GM12878 (cell line): Measurements from ENCODE around the gene NFE2L3. TPM values are rescaled to one million over a fixed set of nuclear protein-coding genes. Genes with fewer than 3 reads are reported as not detected.

Experiments
- BACH1 ChIP-seq: fragments of 450-650 bp; IDR thresholded peaks from 2 replicates; pipeline ENCODE4 v1.6.1; 2017; ENCODE audit warnings: mild to moderate bottlenecking, borderline replicate concordance
- BRCA1 ChIP-seq: IDR thresholded peaks from 2 replicates; pipeline ENCODE4 v1.6.1; 2011; ENCODE audit warnings: low read depth, low read length, improper control_type of control experiment
- CREM ChIP-seq: IDR thresholded peaks from 2 replicates; pipeline ENCODE4 v1.6.1; 2014; ENCODE audit warnings: antibody characterized with exemption, low read depth
- FOXM1 ChIP-seq: IDR thresholded peaks from 2 replicates; pipeline ENCODE4 v1.6.1; 2012; ENCODE audit warnings: low read depth, mild to moderate bottlenecking, inconsistent platforms, low read length, moderate library complexity
- HDAC6 ChIP-seq: fragments of 200-600 bp; sonication (generic); IDR thresholded peaks from one replicate; pipeline ENCODE4 v1.8.0; 2017; ENCODE audit warnings: antibody characterized with exemption; ENCODE audit not compliant: unreplicated experiment
- JUND ChIP-seq: IDR thresholded peaks from 2 replicates; pipeline ENCODE4 v1.6.1; 2012; ENCODE audit warnings: low read depth, mild to moderate bottlenecking, low read length, improper control_type of control experiment, moderate library complexity
- POU2F2 ChIP-seq: IDR thresholded peaks from 3 replicates; pipeline ENCODE4 v1.6.1; 2011; ENCODE audit warnings: low read depth, mild to moderate bottlenecking, low read length, borderline replicate concordance
- RAD51 ChIP-seq: fragments of 450-650 bp; IDR thresholded peaks from 2 replicates; pipeline ENCODE4 v1.6.1; 2016; ENCODE audit warnings: moderate library complexity, mild to moderate bottlenecking, inconsistent platforms
- RBBP5 ChIP-seq: fragments of 200-600 bp; sonication (generic); conservative IDR thresholded peaks from 2 replicates; pipeline ENCODE4 v1.6.1; 2016
- RELA ChIP-seq: fragments of 450-650 bp; IDR thresholded peaks from 2 replicates; pipeline ENCODE4 v1.8.0; 2014; ENCODE audit warnings: borderline replicate concordance; ENCODE audit not compliant: partially characterized antibody
- SIN3A ChIP-seq: IDR thresholded peaks from 2 replicates; pipeline ENCODE4 v1.6.1; 2012; ENCODE audit warnings: low read depth, low read length, improper control_type of control experiment
- SIX5 ChIP-seq: IDR thresholded peaks from 2 replicates; pipeline ENCODE4 v1.6.1; 2011; ENCODE audit warnings: mild to moderate bottlenecking, low read depth, low read length, moderate library complexity; ENCODE audit not compliant: severe bottlenecking
- YY1 ChIP-seq: IDR thresholded peaks from 2 replicates; pipeline ENCODE4 v1.6.1; 2011; ENCODE audit warnings: low read depth, mild to moderate bottlenecking, low read length
- ZNF207 ChIP-seq: fragments of 450-650 bp; IDR thresholded peaks from 2 replicates; pipeline ENCODE4 v1.6.1; 2014; ENCODE audit warnings: antibody characterized with exemption, mild to moderate bottlenecking, borderline replicate concordance
- polyA plus RNA-seq, 11 experiments: library from polyadenylated mRNA; depleted of rRNA in 4 of 11; unstranded in 6 of 11; stranded (reverse) in 5 of 11; fragments of >200 nt; fragmentation: Nextera tagmentation in 4 of 11; fragmentation: Illumina TruSeq in 1 of 11; extraction: Ambion mirVana in 4 of 11; extraction: Trizol in 1 of 11; gene quantifications; 1 replicate in 1 of 11; 2 replicates in 10 of 11; pipeline versions ENCODE4 v1.2.1 to v1.2.3, GENCODE V29; 2011 to 2016; ENCODE audit warnings: inconsistent platforms in 2 of 11, missing spikeins in 2 of 11, low read depth in 1 of 11
- total RNA-seq, 4 experiments: library from RNA; depleted of rRNA in 3 of 4; stranded (reverse); fragments of >200 nt in 3 of 4; fragmentation: Illumina TruSeq in 1 of 4; extraction: Trizol in 1 of 4; gene quantifications; 2 replicates each; pipeline versions ENCODE4 v1.2.1 to v1.2.3, GENCODE V29; 2013 to 2021
- TF ChIP-seq, protein P1 (sequence below): IDR thresholded peaks from 2 replicates; pipeline ENCODE4 v1.6.1; 2011; ENCODE audit warnings: borderline replicate concordance, low read depth, mild to moderate bottlenecking, moderate library complexity, low read length; ENCODE audit not compliant: insufficient read depth, poor library complexity, severe bottlenecking
- TF ChIP-seq, protein P2 (sequence below): fragments of 450-650 bp; formaldehyde crosslinking; IDR thresholded peaks from 2 replicates; pipeline ENCODE4 v1.5.0; 2022; ENCODE audit warnings: mild to moderate bottlenecking, missing genetic modification characterization
- TF ChIP-seq, protein P3 (sequence below): IDR thresholded peaks from 2 replicates; pipeline ENCODE4 v1.6.1; 2011; ENCODE audit warnings: borderline replicate concordance, low read depth, mild to moderate bottlenecking, moderate library complexity, mixed read lengths, low read length; ENCODE audit not compliant: insufficient read depth; ENCODE audit errors: extremely low read length
- TF ChIP-seq, protein P4 (sequence below): fragments of 450-650 bp; IDR thresholded peaks from 2 replicates; pipeline ENCODE4 v1.6.1; 2018; ENCODE audit warnings: borderline replicate concordance, mild to moderate bottlenecking; ENCODE audit not compliant: partially characterized antibody
- TF ChIP-seq, protein P5 (sequence below): fragments of 450-650 bp; IDR thresholded peaks from 2 replicates; pipeline ENCODE4 v1.6.1; 2017; ENCODE audit warnings: mild to moderate bottlenecking, low read depth, inconsistent platforms; ENCODE audit not compliant: poor library complexity, severe bottlenecking

The NFE2L3 gene
- total and polyA plus RNA-seq, 10 of the 15 experiments (the other 5 are each of a cell fraction or from before 2014, with no cell fraction given) = 4.4 to 34.9 (median 13.0) TPM

DNA sequence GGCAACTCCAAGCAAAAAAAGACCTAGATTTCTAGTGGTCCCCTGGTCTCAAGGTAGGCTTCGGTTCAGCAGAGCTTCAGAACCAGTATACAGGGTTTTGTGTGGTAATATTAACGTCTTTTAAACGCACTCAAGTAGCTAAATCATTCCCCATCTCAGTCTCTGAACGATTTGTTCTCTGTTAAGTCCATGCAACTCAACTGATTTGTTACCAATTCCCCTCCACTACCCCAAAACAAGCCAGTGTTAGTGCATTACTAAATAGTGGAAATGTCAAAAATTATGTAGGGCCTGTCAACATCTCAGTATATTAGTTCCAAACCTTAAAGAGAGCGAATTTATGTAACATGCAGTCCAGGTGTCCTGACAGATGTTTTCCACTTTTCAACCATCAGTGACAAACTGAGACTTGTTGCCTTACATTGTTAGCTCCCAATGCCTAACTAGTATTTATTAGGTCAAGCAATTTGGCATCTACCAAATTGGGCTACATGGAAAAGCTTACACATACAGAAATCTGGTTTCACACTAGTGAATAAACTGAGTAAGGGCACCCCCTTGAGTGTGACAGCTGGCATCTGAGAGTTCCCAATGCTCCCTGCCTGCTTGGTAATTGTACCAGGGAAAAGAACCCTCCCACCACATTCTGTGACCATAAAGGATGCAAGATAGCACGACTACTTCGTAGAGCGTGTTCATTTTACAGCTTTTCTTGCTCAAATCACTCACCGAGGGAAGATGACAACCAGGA lies 36.4 kb downstream of the NFE2L3 start (continued):
- TF ChIP-seq CREM (no peak; the same call in 1 of the 2 replicates), RAD51 (no peak), FOXM1 (peak; percentile 36), SIX5 (no peak), JUND (no peak), RBBP5 (no peak), ZNF207 (no peak), YY1 (no peak), BACH1 (peak; percentile 89), HDAC6 (peak; percentile 68), BRCA1 (no peak), SIN3A (no peak), POU2F2 (peak; percentile 69; the same call in 1 of the 3 replicates), RELA (no peak)
- TF ChIP-seq, protein P1, sequence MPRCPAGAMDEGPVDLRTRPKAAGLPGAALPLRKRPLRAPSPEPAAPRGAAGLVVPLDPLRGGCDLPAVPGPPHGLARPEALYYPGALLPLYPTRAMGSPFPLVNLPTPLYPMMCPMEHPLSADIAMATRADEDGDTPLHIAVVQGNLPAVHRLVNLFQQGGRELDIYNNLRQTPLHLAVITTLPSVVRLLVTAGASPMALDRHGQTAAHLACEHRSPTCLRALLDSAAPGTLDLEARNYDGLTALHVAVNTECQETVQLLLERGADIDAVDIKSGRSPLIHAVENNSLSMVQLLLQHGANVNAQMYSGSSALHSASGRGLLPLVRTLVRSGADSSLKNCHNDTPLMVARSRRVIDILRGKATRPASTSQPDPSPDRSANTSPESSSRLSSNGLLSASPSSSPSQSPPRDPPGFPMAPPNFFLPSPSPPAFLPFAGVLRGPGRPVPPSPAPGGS = peak; percentile 45
- TF ChIP-seq, protein P2, sequence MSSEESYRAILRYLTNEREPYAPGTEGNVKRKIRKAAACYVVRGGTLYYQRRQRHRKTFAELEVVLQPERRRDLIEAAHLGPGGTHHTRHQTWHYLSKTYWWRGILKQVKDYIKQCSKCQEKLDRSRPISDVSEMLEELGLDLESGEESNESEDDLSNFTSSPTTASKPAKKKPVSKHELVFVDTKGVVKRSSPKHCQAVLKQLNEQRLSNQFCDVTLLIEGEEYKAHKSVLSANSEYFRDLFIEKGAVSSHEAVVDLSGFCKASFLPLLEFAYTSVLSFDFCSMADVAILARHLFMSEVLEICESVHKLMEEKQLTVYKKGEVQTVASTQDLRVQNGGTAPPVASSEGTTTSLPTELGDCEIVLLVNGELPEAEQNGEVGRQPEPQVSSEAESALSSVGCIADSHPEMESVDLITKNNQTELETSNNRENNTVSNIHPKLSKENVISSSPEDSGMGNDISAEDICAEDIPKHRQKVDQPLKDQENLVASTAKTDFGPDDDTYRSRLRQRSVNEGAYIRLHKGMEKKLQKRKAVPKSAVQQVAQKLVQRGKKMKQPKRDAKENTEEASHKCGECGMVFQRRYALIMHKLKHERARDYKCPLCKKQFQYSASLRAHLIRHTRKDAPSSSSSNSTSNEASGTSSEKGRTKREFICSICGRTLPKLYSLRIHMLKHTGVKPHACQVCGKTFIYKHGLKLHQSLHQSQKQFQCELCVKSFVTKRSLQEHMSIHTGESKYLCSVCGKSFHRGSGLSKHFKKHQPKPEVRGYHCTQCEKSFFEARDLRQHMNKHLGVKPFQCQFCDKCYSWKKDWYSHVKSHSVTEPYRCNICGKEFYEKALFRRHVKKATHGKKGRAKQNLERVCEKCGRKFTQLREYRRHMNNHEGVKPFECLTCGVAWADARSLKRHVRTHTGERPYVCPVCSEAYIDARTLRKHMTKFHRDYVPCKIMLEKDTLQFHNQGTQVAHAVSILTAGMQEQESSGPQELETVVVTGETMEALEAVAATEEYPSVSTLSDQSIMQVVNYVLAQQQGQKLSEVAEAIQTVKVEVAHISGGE (CRISPR knock-in tag) = no peak
- TF ChIP-seq, protein P3, sequence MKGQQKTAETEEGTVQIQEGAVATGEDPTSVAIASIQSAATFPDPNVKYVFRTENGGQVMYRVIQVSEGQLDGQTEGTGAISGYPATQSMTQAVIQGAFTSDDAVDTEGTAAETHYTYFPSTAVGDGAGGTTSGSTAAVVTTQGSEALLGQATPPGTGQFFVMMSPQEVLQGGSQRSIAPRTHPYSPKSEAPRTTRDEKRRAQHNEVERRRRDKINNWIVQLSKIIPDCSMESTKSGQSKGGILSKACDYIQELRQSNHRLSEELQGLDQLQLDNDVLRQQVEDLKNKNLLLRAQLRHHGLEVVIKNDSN = no peak
- TF ChIP-seq, protein P4, sequence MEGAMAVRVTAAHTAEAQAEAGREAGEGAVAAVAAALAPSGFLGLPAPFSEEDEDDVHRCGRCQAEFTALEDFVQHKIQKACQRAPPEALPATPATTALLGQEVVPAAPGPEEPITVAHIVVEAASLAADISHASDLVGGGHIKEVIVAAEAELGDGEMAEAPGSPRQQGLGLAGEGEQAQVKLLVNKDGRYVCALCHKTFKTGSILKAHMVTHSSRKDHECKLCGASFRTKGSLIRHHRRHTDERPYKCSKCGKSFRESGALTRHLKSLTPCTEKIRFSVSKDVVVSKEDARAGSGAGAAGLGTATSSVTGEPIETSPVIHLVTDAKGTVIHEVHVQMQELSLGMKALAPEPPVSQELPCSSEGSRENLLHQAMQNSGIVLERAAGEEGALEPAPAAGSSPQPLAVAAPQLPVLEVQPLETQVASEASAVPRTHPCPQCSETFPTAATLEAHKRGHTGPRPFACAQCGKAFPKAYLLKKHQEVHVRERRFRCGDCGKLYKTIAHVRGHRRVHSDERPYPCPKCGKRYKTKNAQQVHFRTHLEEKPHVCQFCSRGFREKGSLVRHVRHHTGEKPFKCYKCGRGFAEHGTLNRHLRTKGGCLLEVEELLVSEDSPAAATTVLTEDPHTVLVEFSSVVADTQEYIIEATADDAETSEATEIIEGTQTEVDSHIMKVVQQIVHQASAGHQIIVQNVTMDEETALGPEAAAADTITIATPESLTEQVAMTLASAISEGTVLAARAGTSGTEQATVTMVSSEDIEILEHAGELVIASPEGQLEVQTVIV = no peak
- TF ChIP-seq, protein P5, sequence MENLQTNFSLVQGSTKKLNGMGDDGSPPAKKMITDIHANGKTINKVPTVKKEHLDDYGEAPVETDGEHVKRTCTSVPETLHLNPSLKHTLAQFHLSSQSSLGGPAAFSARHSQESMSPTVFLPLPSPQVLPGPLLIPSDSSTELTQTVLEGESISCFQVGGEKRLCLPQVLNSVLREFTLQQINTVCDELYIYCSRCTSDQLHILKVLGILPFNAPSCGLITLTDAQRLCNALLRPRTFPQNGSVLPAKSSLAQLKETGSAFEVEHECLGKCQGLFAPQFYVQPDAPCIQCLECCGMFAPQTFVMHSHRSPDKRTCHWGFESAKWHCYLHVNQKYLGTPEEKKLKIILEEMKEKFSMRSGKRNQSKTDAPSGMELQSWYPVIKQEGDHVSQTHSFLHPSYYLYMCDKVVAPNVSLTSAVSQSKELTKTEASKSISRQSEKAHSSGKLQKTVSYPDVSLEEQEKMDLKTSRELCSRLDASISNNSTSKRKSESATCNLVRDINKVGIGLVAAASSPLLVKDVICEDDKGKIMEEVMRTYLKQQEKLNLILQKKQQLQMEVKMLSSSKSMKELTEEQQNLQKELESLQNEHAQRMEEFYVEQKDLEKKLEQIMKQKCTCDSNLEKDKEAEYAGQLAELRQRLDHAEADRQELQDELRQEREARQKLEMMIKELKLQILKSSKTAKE = no peak
